COLO668 (cell line): ENCODE results near the gene LCMT2.

Experiments
- DNase-seq: peaks from one replicate; lab custom pipeline; 2025; ENCODE audit not compliant: unreplicated experiment; lab: John Stamatoyannopoulos, UW

LCMT2 gene, protein sequence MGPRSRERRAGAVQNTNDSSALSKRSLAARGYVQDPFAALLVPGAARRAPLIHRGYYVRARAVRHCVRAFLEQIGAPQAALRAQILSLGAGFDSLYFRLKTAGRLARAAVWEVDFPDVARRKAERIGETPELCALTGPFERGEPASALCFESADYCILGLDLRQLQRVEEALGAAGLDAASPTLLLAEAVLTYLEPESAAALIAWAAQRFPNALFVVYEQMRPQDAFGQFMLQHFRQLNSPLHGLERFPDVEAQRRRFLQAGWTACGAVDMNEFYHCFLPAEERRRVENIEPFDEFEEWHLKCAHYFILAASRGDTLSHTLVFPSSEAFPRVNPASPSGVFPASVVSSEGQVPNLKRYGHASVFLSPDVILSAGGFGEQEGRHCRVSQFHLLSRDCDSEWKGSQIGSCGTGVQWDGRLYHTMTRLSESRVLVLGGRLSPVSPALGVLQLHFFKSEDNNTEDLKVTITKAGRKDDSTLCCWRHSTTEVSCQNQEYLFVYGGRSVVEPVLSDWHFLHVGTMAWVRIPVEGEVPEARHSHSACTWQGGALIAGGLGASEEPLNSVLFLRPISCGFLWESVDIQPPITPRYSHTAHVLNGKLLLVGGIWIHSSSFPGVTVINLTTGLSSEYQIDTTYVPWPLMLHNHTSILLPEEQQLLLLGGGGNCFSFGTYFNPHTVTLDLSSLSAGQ

DNA sequence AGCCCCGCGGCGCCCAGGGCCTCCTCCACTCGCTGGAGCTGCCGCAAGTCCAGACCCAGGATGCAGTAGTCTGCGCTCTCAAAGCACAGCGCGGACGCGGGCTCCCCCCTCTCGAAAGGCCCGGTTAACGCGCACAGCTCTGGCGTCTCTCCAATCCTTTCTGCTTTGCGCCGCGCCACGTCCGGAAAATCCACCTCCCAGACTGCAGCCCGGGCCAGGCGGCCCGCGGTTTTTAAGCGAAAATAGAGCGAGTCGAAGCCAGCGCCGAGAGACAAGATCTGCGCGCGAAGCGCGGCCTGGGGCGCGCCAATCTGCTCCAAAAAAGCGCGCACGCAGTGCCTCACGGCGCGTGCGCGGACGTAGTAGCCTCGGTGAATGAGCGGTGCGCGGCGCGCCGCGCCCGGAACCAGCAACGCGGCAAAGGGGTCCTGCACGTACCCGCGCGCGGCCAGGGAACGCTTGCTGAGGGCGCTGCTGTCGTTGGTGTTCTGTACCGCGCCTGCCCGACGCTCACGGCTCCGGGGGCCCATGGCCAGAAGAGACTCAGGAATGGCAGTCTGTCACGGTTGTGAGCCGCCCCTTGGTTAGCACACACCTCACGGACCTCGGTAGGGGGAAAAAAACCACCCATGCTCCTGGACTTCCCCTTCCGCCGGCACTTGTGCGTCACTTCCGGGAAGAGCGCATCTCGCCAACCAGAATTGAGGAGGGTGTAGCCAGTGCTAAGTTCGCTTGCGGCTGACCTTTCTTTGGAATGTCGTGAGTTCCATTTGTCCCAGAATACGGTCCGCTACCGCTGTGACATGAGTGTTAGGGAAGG is at the start of gene LCMT2:
Gene LCMT2, minus strand, starts transcription at position 614 of the 820 bp plus-strand sequence. Its CDS starts 84 bp downstream, at position 530.
- DNase-seq = peak; percentile 91

GRCh38 chr15:43378601-43379000 is 48.2 kb upstream of the LCMT2 start:
- no peak for DNase-seq

GRCh38 chr15:43376017-43376705 is 45.8 kb upstream of the LCMT2 start:
- peak; percentile 49 for DNase-seq

GRCh38 chr15:43370975-43371974 is 40.9 kb upstream of the LCMT2 start, which contains the start of the genes TUBGCP4 and ZSCAN29:
Gene TUBGCP4 (plus strand): TSS chr15:43371101. CDS start chr15:43371355, 254 bp downstream.
Gene ZSCAN29 (minus strand): TSS chr15:43371043. CDS start chr15:43369913, 1,130 bp downstream.
- DNase-seq = peak; percentile 87

DNA sequence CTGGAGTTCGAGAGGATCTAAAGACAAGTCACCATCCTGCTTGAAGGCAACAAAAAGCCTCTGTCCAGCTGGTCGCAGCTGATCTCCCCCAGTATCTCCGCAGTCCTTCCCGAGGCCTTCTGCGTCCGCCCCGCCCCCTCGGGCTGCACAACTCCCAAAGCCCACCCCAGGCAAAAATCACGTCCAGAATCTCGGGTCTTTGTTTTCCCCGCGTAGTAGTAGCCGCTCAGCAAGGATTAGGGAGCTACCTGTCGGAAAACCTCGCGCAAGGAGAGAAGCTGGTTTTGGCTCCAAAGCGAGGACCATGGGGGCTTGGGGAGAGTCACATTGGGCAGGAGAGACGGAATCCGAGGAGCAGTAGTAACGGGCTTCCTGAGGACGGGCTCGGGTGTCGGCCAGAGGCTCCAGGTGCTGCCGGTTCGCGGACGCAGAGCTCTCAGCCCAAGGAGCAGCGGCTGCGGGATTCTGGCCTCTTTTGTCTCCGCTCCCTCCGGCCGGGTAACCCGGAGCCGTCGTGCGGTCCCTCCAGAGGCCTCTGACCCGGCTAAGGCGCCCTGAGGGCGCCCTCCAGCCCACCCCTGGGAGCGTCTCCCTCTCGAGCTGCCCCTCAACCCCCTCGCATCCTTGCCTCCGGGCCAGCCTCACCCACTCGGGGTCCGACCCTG is 40.1 kb upstream of the LCMT2 start:
- DNase-seq = peak; percentile 59

DNA sequence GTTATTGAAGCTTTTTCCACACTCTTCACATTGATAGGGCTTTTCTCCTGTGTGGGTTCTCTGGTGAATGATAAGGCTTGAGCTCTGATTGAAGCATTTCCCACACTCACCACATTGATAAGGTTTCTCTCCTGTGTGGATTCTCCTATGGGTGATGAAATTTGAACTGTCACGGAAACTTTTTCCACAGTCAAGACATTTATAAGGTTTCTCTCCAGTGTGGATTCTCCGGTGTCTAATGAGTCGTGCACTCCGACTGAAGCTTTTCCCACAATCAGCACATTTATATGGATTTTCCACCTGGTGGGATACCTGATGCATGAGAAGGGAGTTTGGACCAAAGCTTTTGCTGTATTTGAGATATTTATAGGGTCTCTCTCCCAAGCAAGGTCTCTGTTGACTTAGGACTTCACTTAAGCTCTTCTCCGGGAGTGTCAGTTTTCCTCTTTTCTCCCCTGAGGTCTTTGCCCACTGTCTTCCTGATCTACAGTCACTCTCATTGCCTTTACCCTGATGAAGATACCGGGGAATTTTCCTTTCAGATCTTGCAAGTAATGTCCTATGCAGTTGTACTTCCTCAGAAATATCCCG is 31.0 kb upstream of the LCMT2 start:
- DNase-seq = no peak

GRCh38 chr15:43360821-43361220 is 30.4 kb upstream of the LCMT2 start:
- DNase-seq = no peak

DNA sequence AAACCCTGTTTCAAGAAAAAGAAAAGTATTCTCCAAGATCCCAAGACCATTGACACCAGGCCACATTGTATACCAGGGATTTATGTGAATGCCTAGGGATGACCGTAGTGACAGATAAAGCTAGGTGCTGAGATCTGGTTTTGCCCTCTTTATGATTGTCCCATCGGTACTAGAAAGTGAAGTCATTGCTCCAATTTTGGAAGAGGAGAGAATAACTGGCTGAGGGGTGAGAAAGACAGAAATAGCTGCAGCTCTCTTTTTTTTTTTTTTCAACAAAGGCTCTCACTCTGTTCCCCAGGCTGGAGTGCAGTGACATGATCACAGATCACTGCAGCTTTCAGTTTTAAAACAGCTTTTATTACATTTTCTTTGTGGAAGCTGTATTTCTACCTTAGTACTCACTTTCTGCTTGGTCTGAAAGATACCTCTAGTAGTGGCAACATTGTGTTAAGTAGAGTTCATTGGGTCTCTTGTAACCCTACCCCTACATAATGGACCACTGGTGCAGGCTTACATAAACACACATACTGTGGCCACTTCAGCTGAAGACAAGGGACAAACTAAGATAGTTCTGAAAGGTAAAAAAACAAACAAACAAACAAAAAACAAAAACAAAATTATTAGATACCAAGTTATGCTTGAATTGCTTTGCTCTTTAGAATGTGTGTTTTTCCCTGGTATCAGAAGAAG is 22.5 kb upstream of the LCMT2 start:
- DNase-seq = no peak

GRCh38 chr15:43347114-43347513 is 16.7 kb upstream of the LCMT2 start:
- DNase-seq = no peak

- DNase-seq = no peak
Observed at GRCh38 chr15:43346305-43346704, 15.9 kb upstream of the LCMT2 start.

DNA sequence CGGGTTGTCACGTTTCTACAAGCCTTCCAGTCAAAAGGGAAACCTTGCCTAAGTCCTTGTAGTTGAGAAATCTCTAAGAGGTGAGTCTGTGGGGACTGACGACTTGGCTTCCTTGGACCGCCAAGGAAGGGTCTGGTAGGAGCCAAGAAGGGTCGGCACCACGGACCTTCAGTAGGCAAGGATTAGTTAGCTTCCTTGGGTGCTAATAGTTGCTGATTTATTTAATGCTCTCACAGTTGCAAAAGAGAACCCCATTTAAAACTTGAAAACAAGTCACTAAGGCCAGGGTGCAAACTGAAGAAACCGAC is 361 bp upstream of the LCMT2 start:
- DNase-seq = no peak

GRCh38 chr15:43329217-43329959 is 985 bp downstream of the LCMT2 start:
- DNase-seq = peak; percentile 61

DNA sequence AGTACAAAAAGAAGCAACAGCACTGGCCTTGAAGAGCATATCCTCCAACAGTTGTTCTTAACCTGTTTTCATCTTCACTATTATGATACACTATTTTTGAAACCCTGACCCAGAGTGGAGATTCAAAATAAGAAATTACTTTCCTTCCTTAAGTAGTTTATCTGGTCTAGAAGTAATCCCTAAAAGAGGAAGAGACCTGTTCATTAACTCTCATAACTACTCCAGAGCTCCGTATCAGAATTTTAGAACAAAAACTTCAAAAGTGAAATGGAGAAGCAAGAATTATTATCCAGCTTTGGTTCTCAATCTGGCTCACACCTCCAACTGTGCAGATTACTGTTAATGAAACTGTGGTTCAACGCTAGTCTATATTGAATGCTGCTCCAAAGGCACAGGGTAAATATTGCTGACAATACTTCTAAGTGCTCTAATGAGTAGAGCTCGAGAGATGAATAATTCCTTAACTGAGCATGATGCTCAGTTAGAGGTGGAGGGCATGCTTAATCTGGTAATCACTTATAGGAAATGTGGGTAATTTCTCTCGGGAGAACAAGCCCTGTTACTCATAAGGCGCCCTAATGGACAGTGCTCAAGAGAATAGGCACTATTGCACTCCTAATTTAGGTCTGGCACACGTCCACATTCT is 5.2 kb downstream of the LCMT2 start:
- DNase-seq = no peak

GRCh38 chr15:43318990-43319771 is 11.2 kb downstream of the LCMT2 start:
- DNase-seq = no peak

GRCh38 chr15:43317566-43318184 is 12.7 kb downstream of the LCMT2 start:
- peak; percentile 33 for DNase-seq

DNA sequence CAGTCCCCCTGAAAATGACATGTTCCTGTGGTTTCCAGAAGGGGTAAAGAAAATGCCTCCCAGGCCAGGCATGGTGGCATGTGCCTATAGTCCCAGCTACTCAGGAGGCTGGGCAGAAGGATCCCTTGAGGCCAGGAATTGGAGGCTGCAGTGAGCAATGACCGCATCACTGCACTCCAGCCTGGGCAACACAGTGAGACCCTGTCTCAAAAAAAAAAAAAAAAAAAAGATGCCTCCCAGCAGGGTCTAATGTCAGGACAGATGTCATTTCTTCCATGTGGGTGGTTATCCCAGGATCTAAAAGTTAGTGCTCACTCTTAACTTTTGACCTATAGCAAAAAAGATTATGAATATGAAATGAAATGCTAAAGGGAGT is 13.4 kb downstream of the LCMT2 start:
- no peak for DNase-seq
